K562 (cell line): Measurements from ENCODE around the gene SERTAD1. TPM values are rescaled to one million over a fixed set of nuclear protein-coding genes. Genes with fewer than 3 reads are reported as not detected.
A peak's percentile ranks its signal among the peaks of the same experiment; 100 is the strongest.

Experiments used
- ADNP ChIP-seq: fragments of 200-800 bp; sonication (Bioruptor generic); IDR thresholded peaks from 2 replicates; pipeline ENCODE4 v1.6.1; 2016; ENCODE audit warnings: missing genetic modification characterization, missing compliant biosample characterization
- BCLAF1 ChIP-seq, 2 experiments: fragments of 450-650 bp in 1 of 2; IDR thresholded peaks; 2 replicates each; pipeline ENCODE4 v1.6.1; 2011 to 2017; ENCODE audit warnings: low read depth in 2 of 2, antibody characterized with exemption in 1 of 2, borderline replicate concordance in 1 of 2, low read length in 1 of 2, mild to moderate bottlenecking in 1 of 2, mixed read lengths in 1 of 2; ENCODE audit not compliant: control insufficient read depth in 1 of 2
- CHD2 ChIP-seq: IDR thresholded peaks from 2 replicates; pipeline ENCODE4 v1.6.1; 2011; ENCODE audit warnings: low read depth, low read length
- DDX20 ChIP-seq: fragments of 450-650 bp; IDR thresholded peaks from 2 replicates; pipeline ENCODE4 v1.6.1; 2016; ENCODE audit warnings: missing genetic modification characterization, low read depth, mild to moderate bottlenecking, missing compliant biosample characterization, moderate library complexity
- E2F3 ChIP-seq: fragments of 250-450 bp; sonication (Bioruptor Pico); IDR thresholded peaks from 2 replicates; pipeline ENCODE4 v1.4.0; 2020; ENCODE audit warnings: mild to moderate bottlenecking
- ESRRB ChIP-seq: fragments of 250-450 bp; sonication (Bioruptor Pico); IDR thresholded peaks from 2 replicates; pipeline ENCODE4 v1.5.0; 2020; ENCODE audit warnings: mild to moderate bottlenecking, moderate library complexity, borderline replicate concordance
- MTA1 ChIP-seq: fragments of 450-650 bp; IDR thresholded peaks from 2 replicates; pipeline ENCODE4 v1.6.1; 2017; ENCODE audit warnings: borderline replicate concordance
- MYC ChIP-seq, 2 experiments: fragments of 250-450 bp in 1 of 2; sonication (Bioruptor Pico) in 1 of 2; IDR thresholded peaks; 2 replicates each; pipeline versions ENCODE4 v1.5.1 to v1.6.1; 2012 to 2021; ENCODE audit warnings: low read depth in 2 of 2, borderline replicate concordance in 1 of 2, improper control_type of control experiment in 1 of 2, low read length in 1 of 2, mild to moderate bottlenecking in 1 of 2, moderate library complexity in 1 of 2
- SMARCA5 ChIP-seq: fragments of 450-650 bp; IDR thresholded peaks from 2 replicates; pipeline ENCODE4 v1.6.1; 2016
- ZFP1 ChIP-seq: fragments of 450-650 bp; formaldehyde crosslinking; IDR thresholded peaks from 2 replicates; pipeline ENCODE4 v1.4.0; 2020; ENCODE audit warnings: mild to moderate bottlenecking, mixed read lengths
- ZNF561 ChIP-seq: fragments of 450-650 bp; formaldehyde crosslinking; conservative IDR thresholded peaks from 2 replicates; pipeline ENCODE4 v1.4.0; 2020; ENCODE audit warnings: mild to moderate bottlenecking, moderate library complexity
- ZNF785 ChIP-seq: fragments of 250-450 bp; sonication (Bioruptor Pico); IDR thresholded peaks from 2 replicates; pipeline ENCODE4 v1.4.0; 2020; ENCODE audit warnings: mild to moderate bottlenecking
- polyA plus RNA-seq, 8 experiments: library from polyadenylated mRNA; depleted of rRNA in 4 of 8; stranded (reverse) in 5 of 8; unstranded in 3 of 8; fragments of >200 nt; fragmentation: Nextera tagmentation in 2 of 8; fragmentation: Illumina TruSeq in 1 of 8; extraction: Ambion mirVana in 2 of 8; extraction: Trizol in 1 of 8; gene quantifications; 2 replicates each; pipeline versions ENCODE4 v1.2.1 to v1.2.3, GENCODE V29; 2011 to 2014; ENCODE audit warnings: inconsistent platforms in 1 of 8, missing spikeins in 1 of 8
- total RNA-seq, 7 experiments: library from RNA; depleted of rRNA in 6 of 7; stranded (reverse); fragments of >200 nt in 6 of 7; fragmentation: Illumina TruSeq in 2 of 7; extraction: Trizol in 2 of 7; gene quantifications; 2 replicates each; pipeline versions ENCODE4 v1.2.1 to v1.2.3, GENCODE V29; 2011 to 2021; ENCODE audit warnings: low replicate concordance in 1 of 7
- TF ChIP-seq, protein P1 (sequence below): fragments of 150-350 bp; IDR thresholded peaks from 2 replicates; pipeline ENCODE4 v1.6.1; 2014; ENCODE audit warnings: low read depth, mild to moderate bottlenecking, low read length, borderline replicate concordance
- TF ChIP-seq, protein P2 (sequence below): sonication (generic); formaldehyde crosslinking; IDR thresholded peaks from 2 replicates; pipeline ENCODE4 v1.8.1; 2023; ENCODE audit warnings: mild to moderate bottlenecking, missing genetic modification reagents
- TF ChIP-seq, protein P3 (sequence below): sonication (generic); formaldehyde crosslinking; IDR thresholded peaks from 2 replicates; pipeline ENCODE4 v1.9.0; 2022; ENCODE audit warnings: mild to moderate bottlenecking, missing genetic modification reagents

The SERTAD1 gene
- total and polyA plus RNA-seq, 9 of the 15 experiments (the other 6 are each of a cell fraction or from before 2014, with no cell fraction given): 0.15 to 8.7 (median 4.9) TPM

- TF ChIP-seq ESRRB (CRISPR knock-in tag): no peak
- TF ChIP-seq ZNF785 (CRISPR knock-in tag): no peak
- TF ChIP-seq DDX20 (tag): no peak
- TF ChIP-seq ADNP (tag): no peak
- TF ChIP-seq, protein P1, sequence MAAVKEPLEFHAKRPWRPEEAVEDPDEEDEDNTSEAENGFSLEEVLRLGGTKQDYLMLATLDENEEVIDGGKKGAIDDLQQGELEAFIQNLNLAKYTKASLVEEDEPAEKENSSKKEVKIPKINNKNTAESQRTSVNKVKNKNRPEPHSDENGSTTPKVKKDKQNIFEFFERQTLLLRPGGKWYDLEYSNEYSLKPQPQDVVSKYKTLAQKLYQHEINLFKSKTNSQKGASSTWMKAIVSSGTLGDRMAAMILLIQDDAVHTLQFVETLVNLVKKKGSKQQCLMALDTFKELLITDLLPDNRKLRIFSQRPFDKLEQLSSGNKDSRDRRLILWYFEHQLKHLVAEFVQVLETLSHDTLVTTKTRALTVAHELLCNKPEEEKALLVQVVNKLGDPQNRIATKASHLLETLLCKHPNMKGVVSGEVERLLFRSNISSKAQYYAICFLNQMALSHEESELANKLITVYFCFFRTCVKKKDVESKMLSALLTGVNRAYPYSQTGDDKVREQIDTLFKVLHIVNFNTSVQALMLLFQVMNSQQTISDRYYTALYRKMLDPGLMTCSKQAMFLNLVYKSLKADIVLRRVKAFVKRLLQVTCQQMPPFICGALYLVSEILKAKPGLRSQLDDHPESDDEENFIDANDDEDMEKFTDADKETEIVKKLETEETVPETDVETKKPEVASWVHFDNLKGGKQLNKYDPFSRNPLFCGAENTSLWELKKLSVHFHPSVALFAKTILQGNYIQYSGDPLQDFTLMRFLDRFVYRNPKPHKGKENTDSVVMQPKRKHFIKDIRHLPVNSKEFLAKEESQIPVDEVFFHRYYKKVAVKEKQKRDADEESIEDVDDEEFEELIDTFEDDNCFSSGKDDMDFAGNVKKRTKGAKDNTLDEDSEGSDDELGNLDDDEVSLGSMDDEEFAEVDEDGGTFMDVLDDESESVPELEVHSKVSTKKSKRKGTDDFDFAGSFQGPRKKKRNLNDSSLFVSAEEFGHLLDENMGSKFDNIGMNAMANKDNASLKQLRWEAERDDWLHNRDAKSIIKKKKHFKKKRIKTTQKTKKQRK: no peak
- TF ChIP-seq, protein P2, sequence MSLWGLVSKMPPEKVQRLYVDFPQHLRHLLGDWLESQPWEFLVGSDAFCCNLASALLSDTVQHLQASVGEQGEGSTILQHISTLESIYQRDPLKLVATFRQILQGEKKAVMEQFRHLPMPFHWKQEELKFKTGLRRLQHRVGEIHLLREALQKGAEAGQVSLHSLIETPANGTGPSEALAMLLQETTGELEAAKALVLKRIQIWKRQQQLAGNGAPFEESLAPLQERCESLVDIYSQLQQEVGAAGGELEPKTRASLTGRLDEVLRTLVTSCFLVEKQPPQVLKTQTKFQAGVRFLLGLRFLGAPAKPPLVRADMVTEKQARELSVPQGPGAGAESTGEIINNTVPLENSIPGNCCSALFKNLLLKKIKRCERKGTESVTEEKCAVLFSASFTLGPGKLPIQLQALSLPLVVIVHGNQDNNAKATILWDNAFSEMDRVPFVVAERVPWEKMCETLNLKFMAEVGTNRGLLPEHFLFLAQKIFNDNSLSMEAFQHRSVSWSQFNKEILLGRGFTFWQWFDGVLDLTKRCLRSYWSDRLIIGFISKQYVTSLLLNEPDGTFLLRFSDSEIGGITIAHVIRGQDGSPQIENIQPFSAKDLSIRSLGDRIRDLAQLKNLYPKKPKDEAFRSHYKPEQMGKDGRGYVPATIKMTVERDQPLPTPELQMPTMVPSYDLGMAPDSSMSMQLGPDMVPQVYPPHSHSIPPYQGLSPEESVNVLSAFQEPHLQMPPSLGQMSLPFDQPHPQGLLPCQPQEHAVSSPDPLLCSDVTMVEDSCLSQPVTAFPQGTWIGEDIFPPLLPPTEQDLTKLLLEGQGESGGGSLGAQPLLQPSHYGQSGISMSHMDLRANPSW (CRISPR knock-in tag): 0 out of 2 replicates have a peak, but pooled peaks have one; percentile 53
- TF ChIP-seq, protein P3, sequence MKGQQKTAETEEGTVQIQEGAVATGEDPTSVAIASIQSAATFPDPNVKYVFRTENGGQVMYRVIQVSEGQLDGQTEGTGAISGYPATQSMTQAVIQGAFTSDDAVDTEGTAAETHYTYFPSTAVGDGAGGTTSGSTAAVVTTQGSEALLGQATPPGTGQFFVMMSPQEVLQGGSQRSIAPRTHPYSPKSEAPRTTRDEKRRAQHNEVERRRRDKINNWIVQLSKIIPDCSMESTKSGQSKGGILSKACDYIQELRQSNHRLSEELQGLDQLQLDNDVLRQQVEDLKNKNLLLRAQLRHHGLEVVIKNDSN: 0 out of 2 replicates have a peak, but pooled peaks have one; percentile 32
- 0 out of 2 replicates have a peak, but pooled peaks have one; percentile 48 for TF ChIP-seq MYC (IDR thresholded peaks at IDR 0.05; ENCODE audit: low read depth, low read length)
- TF ChIP-seq MYC (CRISPR knock-in tag; IDR thresholded peaks at IDR 0.05; ENCODE audit: borderline replicate concordance, low read depth): no peak
- peak; percentile 63; the same call in 1 of the 2 replicates for TF ChIP-seq E2F3
- TF ChIP-seq ZNF561 (CRISPR knock-in tag): peak; percentile 22; the same call in 1 of the 2 replicates
- no peak for TF ChIP-seq ZFP1 (CRISPR knock-in tag)
- TF ChIP-seq SMARCA5: no peak
- TF ChIP-seq MTA1: no peak
- TF ChIP-seq CHD2: peak; percentile 76; the same call in 1 of the 2 replicates
- TF ChIP-seq BCLAF1 (IDR thresholded peaks at IDR 0.05; ENCODE audit: borderline replicate concordance in 1 of 2, control insufficient read depth in 1 of 2, low read depth in 2 of 2, low read length in 1 of 2): 0 out of 4 replicates have a peak, but pooled peaks of 1 of the 2 experiments have one; percentile 13
These were observed at the start of gene SERTAD1 (continued) for GRCh38 chr19:40425450-40426287.
